HEK293 (cell line): ENCODE measurements around the gene FOXM1.

Experiments used
- CTCF ChIP-seq: fragments of 450-650 bp; formaldehyde crosslinking; IDR thresholded peaks from 2 replicates; pipeline ENCODE4 v1.5.1; 2016; ENCODE audit warnings: missing biosample characterization, missing genetic modification characterization
- REST ChIP-seq: fragments of 450-650 bp; formaldehyde crosslinking; IDR thresholded peaks from 2 replicates; pipeline ENCODE4 v1.5.1; 2016; ENCODE audit warnings: missing biosample characterization, missing genetic modification characterization
- SP2 ChIP-seq: fragments of 450-650 bp; formaldehyde crosslinking; IDR thresholded peaks from 2 replicates; pipeline ENCODE4 v1.5.1; 2016; ENCODE audit warnings: missing biosample characterization, missing genetic modification characterization
- ZNF266 ChIP-seq: fragments of 450-650 bp; formaldehyde crosslinking; IDR thresholded peaks from 2 replicates; pipeline ENCODE4 v1.5.1; 2016; ENCODE audit warnings: missing biosample characterization, missing genetic modification characterization, low read depth
- ZNF302 ChIP-seq: fragments of 450-650 bp; formaldehyde crosslinking; IDR thresholded peaks from 2 replicates; pipeline ENCODE4 v1.5.1; 2016; ENCODE audit warnings: missing biosample characterization, missing genetic modification characterization, low read depth
- ZNF571 ChIP-seq: fragments of 450-650 bp; formaldehyde crosslinking; IDR thresholded peaks from 2 replicates; pipeline ENCODE4 v1.5.0; 2017; ENCODE audit warnings: missing biosample characterization, missing genetic modification characterization
- ZNF670 ChIP-seq: fragments of 450-650 bp; formaldehyde crosslinking; IDR thresholded peaks from 2 replicates; pipeline ENCODE4 v1.5.1; 2016; ENCODE audit warnings: missing biosample characterization, missing genetic modification characterization, low read depth
- TF ChIP-seq, protein P1 (sequence below): IDR thresholded peaks from 2 replicates; pipeline ENCODE4 v1.6.1; 2011; ENCODE audit warnings: mild to moderate bottlenecking, low read depth, low read length, borderline replicate concordance
- TF ChIP-seq, protein P2 (sequence below): fragments of 450-650 bp; formaldehyde crosslinking; IDR thresholded peaks from 2 replicates; pipeline ENCODE4 v1.5.1; 2017; ENCODE audit warnings: missing biosample characterization, mild to moderate bottlenecking, missing genetic modification characterization, moderate library complexity

DNA sequence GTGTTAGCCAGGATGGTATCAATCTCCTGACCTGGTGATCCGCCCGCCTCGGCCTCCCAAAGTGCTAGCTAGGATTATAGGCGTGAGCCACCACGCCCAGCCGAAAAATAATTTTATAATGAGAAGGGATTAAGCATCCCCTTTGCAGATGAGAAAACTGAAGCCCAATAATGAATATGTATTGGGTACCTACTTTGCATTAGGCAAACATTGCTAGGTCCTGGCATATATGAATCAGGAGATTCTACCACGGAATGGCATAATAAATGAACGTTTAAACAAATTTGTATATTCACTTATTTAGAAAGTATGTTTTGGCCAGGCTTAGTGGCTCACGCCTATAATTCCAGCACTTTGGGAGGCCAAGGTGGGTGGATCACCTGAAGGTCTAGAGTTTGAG, 46.1 kb upstream of the FOXM1 start:
- TF ChIP-seq CTCF (no peak), SP2 (no peak), REST (tag by site-specific recombination) (no peak), ZNF302 (tag by site-specific recombination) (no peak), ZNF571 (tag by site-specific recombination) (no peak), ZNF266 (tag by site-specific recombination) (no peak), ZNF670 (tag by site-specific recombination) (no peak)
- TF ChIP-seq, protein P1, sequence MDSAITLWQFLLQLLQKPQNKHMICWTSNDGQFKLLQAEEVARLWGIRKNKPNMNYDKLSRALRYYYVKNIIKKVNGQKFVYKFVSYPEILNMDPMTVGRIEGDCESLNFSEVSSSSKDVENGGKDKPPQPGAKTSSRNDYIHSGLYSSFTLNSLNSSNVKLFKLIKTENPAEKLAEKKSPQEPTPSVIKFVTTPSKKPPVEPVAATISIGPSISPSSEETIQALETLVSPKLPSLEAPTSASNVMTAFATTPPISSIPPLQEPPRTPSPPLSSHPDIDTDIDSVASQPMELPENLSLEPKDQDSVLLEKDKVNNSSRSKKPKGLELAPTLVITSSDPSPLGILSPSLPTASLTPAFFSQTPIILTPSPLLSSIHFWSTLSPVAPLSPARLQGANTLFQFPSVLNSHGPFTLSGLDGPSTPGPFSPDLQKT, result no peak
- TF ChIP-seq, protein P2, sequence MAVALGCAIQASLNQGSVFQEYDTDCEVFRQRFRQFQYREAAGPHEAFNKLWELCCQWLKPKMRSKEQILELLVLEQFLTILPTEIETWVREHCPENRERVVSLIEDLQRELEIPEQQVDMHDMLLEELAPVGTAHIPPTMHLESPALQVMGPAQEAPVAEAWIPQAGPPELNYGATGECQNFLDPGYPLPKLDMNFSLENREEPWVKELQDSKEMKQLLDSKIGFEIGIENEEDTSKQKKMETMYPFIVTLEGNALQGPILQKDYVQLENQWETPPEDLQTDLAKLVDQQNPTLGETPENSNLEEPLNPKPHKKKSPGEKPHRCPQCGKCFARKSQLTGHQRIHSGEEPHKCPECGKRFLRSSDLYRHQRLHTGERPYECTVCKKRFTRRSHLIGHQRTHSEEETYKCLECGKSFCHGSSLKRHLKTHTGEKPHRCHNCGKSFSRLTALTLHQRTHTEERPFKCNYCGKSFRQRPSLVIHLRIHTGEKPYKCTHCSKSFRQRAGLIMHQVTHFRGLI, result no peak
